ENCODE measurements around the gene ZFP57.

Gene ZFP57

DNA sequence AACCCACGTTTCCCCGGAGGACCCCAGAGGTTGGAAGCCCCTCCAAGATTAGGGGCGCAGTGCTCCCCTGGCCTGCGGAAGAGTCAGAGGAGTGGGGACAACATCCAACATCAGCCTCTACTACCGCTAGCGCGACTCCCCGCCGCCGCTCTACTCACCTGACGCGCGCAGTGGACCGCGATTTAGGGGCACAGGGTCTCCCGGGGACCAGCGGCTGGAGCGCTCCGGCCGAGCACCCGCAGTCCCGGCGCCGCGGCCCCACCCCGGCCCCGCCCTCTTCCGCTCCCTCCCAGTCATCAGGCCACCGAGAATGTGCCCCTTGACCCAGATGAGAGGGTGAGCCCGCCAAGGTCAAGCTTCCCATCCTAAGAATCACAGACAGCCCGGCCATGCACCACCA lies at the start of gene ZFP57:
TSS of gene ZFP57 (minus strand) at position 249 of the 400 bp plus-strand sequence. CDS start 4,149 bp downstream, outside the sequence.
- H3K4me3 ChIP-seq (ENCODE audit: low read depth, low read length) = no peak within 1 kb of the TSS

GRCh38 chr6:29730575-29731126 lies 49.7 kb upstream of the ZFP57 start:
- no peak overlapping the region for H3K4me3 ChIP-seq (ENCODE audit: low read depth, low read length)

GRCh38 chr6:29729774-29730328 lies 48.9 kb upstream of the ZFP57 start:
- H3K4me3 ChIP-seq (ENCODE audit: low read depth, low read length) = no peak overlapping the region

DNA sequence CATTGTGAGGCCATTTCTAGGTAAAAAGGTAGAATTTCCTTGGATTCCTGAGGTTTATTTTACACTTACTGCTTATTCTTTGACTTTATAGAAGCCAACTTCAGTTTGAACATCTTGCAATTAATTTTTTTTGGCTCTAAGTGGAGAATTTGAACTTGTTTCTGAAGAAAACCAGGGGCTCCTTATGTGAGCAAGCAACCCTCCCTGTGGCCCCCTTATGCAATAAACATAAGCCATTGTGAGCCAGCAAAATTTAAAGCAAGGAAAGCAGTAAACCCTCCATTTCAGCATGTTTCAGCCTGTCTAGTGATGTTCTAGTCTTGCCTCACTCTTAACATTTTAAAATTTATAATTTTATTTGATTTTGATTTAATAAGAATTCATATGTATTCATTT lies 47.9 kb upstream of the ZFP57 start:
- no peak overlapping the region for H3K4me3 ChIP-seq (ENCODE audit: low read depth, low read length)

GRCh38 chr6:29728173-29728874 lies 47.4 kb upstream of the ZFP57 start:
- no peak overlapping the region for H3K4me3 ChIP-seq (ENCODE audit: low read depth, low read length)

GRCh38 chr6:29727637-29728036 lies 46.7 kb upstream of the ZFP57 start:
- H3K4me3 ChIP-seq (ENCODE audit: low read depth, low read length) = no peak overlapping the region

- no peak overlapping the region for H3K4me3 ChIP-seq (ENCODE audit: low read depth, low read length)
Observed at GRCh38 chr6:29726571-29727194, 45.7 kb upstream of the ZFP57 start.

- no peak overlapping the region for H3K4me3 ChIP-seq (ENCODE audit: low read depth, low read length)
Observed at GRCh38 chr6:29726001-29726400, 45.0 kb upstream of the ZFP57 start.

DNA sequence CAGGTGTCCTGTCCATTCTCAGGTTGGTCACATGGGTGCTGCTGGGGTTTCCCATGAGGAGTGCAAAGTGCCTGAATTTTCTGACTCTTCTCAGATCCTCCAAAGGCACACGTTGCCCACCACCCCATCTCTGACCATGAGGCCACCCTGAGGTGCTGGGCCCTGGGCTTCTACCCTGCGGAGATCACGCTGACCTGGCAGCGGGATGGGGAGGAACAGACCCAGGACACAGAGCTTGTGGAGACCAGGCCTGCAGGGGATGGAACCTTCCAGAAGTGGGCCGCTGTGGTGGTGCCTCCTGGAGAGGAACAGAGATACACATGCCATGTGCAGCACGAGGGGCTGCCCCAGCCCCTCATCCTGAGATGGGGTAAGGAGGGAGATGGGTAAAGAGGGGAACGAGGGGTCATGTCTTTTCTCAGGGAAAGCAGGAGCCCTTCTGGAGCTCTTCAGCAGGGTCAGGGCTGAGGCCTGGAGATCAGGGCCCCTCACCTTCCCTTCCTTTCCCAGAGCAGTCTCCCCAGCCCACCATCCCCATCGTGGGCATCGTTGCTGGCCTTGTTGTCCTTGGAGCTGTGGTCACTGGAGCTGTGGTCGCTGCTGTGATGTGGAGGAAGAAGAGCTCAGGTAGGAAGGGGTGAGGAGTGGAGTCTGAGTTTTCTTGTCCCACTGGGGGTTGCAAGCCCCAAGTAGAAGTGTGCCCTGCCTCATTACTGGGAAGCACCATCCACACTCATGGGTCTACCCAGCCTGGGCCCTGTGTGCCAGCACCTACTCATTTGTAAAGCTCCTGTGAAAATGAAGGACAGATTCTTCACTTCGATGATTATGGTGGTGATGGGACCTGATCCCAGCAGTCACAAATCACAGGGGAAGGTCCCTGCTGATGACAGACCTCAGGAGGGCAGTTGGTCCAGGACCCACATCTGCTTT lies 44.3 kb upstream of the ZFP57 start:
- H3K4me3 ChIP-seq (ENCODE audit: low read depth, low read length) = no peak overlapping the region

DNA sequence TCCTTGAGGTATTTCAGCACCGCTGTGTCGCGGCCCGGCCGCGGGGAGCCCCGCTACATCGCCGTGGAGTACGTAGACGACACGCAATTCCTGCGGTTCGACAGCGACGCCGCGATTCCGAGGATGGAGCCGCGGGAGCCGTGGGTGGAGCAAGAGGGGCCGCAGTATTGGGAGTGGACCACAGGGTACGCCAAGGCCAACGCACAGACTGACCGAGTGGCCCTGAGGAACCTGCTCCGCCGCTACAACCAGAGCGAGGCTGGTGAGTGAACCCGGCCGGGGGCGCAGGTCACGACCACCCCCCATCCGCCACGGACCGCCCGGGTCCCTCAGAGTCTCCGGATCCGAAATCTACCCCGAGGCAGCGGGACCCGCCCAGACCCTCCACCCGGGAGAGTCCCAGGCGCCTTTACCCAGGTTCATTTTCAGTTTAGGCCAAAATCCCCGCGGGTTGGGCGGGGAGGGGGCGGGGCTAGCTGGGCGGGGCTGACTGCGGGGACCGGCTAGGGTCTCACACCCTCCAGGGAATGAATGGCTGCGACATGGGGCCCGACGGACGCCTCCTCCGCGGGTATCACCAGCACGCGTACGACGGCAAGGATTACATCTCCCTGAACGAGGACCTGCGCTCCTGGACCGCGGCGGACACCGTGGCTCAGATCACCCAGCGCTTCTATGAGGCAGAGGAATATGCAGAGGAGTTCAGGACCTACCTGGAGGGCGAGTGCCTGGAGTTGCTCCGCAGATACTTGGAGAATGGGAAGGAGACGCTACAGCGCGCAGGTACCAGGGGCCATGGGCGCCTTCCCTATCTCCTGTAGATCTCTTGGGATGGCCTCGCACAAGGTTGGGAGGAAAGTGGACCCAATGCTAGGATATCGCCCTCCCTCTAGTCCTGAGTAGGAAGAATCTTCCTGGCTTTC lies 43.0 kb upstream of the ZFP57 start:
- peak overlapping the region; percentile 61 for H3K4me3 ChIP-seq (ENCODE audit: low read depth, low read length)

DNA sequence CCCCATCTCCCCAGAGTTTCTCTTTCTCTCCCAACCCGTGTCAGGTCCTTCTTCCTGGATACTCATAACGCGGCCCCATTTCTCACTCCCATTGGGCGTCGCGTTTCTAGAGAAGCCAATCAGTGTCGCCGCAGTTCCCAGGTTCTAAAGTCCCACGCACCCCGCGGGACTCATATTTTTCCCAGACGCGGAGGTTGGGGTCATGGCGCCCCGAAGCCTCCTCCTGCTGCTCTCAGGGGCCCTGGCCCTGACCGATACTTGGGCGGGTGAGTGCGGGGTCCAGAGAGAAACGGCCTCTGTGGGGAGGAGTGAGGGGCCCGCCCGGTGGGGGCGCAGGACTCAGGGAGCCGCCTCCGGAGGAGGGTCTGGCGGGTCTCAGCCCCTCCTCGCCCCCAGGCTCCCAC lies 42.3 kb upstream of the ZFP57 start, which contains the start of gene HLA-F:
TSS of gene HLA-F (plus strand) at position 173 of the 404 bp plus-strand sequence. CDS start at position 203, 30 bp downstream.
- peak within 1 kb of the TSS; percentile 61 for H3K4me3 ChIP-seq (ENCODE audit: low read depth, low read length)

DNA sequence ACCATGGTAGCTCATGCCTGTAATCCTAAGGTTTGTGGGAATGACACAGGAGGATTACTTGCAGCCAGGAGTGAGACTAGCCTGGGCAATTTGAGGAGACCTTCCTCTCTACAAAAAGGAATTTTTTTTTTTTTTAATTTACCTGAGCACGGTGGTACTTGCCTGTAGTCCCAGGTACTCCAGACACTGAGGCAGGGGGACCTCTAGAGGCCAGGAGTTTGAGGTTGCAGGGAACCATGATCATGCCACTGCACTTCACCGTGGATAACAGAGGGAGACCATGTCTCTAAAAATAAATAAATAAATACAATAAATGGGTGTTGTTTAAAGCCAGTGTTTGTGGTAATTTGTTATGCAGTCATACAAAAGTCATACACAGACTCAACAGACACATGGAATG lies 39.9 kb upstream of the ZFP57 start:
- H3K4me3 ChIP-seq (ENCODE audit: low read depth, low read length) = no peak overlapping the region

GRCh38 chr6:29710281-29710941 lies 29.5 kb upstream of the ZFP57 start:
- no peak overlapping the region for H3K4me3 ChIP-seq (ENCODE audit: low read depth, low read length)

GRCh38 chr6:29709188-29709587 lies 28.2 kb upstream of the ZFP57 start:
- no peak overlapping the region for H3K4me3 ChIP-seq (ENCODE audit: low read depth, low read length)

DNA sequence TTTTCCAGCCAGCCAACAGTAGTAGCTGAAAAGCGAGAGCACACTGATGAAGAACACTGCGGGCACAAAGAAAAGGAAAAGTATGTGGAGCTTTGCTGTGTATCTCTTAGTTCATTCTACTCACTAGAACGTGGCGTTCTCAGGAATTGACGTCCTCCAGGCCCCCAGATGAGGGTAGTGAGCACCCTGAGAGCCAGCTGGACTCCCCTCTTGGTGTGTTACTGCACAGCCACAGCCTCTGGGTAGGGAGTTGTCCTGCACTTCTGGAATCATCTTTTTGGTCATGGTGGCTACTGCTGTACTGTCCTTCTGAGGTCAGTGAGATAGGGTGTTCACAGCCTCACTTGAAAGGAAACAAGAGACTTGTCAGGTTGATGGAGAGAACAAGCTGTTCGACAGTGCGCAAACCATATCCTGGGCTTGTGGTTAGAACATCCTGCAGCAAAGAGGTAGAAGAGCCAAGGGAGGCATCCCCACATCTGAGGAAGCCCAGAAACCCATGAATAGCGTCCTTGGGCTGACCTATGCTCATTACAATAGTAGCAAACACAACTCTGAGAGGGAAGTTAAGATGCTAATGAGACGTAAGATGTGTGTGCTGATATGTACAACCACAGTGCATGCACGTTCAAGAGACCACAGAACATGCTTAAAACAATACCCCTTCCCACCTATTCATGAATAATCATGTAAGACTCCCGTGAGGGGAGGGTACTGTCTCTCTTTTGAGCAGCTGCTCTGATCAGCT lies 27.7 kb upstream of the ZFP57 start:
- H3K4me3 ChIP-seq (ENCODE audit: low read depth, low read length) = no peak overlapping the region

- H3K4me3 ChIP-seq (ENCODE audit: low read depth, low read length) = no peak overlapping the region
Observed at GRCh38 chr6:29705389-29706231, 24.7 kb upstream of the ZFP57 start.

DNA sequence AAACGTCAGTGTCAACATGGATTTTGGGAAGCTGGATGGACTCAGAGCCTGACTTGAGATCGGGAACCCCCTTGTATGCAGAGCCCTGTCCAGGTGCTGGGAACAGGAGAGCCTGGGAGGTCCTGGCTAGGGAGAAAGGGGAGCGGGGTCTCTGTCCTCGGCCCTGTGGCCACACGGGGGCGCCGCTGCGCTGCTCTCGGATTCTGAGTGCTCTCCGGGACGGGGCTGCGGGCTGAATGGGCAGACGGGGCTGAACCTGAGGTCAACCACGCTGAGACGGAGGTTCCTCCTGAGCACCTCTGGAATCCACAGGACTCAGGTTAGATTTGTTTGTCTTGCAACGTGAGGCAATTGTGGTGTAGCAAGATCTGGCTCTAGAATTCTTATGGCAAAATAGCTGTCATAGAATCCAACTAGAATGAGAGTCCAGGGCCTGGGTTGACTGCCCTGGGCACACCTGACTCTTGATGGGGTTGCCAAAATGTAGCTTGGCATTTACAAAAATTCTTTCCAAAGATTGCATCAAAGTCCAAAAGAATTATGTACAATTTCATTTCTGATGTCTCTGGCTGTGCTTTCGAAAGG lies 21.7 kb upstream of the ZFP57 start:
- H3K4me3 ChIP-seq (ENCODE audit: low read depth, low read length) = no peak overlapping the region
